Mucosa of gallbladder (tissue), 1 donor: ENCODE results near the gene HIPK3. TPM values are rescaled to one million over a fixed set of nuclear protein-coding genes. Genes with fewer than 3 reads are reported as not detected.

Experiments used
- DNase-seq: peaks from one replicate; pipeline ENCODE4 v3.0.0-alpha.2; 2020; ENCODE audit warnings: low spot score
- total RNA-seq: library from RNA; stranded (reverse); gene quantifications from one replicate; pipeline ENCODE4 v1.2.1, GENCODE V29; 2021
- donor health status: DM: no; HTN: no; CAD: no.

Gene HIPK3
- total RNA-seq, 1 donor from 2014 or later: 105 TPM

DNA sequence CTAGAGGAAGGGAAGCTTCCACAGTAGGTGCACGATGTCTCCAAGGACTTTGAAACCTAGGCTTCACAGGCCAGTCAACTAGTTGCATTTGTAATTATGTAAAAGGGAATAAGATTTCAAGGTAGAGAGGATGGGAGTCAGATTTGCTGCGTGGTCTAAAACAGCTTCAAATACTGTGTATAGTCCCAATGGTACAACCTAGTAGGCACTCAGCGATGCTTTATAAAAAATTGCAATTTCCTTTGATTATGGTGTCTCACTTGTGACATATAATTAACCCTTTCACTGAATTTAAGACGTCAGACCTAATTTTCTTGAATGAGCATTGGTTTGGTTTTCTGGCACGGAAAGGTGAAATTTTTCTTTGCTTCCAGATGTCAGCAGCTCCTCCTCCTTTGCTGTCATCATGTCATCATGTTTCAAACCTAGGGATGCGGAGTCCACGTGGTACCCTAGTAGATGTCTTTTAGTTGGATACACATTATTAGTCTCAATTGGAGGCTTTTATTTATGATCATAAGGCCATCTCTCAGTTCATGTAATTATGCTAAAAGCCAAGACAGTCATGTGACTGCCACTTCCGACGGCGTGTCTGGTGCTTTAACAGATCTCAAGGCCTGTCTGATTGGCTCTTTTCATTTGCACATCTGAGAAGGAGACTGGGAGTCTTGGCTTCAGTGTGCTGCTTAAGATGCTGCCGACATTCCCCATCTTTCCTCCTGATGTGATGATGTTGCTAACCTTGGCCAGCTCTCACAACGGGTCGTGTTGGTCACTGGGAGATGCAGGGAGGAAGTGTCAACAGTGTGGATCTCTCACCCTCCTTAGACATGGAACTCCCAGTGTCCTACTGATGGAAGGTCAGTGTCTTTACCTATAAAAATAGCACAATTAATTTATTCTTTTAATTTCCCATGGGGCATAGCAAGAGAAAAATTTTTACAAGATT, 134.0 kb downstream of the HIPK3 start:
- no peak for DNase-seq

DNA sequence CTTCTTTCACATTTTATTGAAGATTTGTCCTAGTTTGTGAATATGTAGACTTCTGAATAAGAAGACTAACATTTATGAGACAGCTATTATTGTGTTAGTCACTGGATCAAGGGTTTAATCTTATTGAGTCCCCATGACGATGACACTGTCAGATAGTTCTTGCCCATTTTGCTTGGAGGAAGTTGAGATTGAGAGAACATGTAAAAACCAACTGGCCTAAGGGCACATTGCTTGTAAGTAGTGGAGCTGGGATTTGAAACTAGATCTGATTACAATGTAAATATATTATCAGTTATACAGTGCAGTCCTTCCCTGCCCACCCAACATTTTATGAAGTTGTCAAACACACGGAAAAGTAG, 134.7 kb downstream of the HIPK3 start:
- DNase-seq: no peak

DNA sequence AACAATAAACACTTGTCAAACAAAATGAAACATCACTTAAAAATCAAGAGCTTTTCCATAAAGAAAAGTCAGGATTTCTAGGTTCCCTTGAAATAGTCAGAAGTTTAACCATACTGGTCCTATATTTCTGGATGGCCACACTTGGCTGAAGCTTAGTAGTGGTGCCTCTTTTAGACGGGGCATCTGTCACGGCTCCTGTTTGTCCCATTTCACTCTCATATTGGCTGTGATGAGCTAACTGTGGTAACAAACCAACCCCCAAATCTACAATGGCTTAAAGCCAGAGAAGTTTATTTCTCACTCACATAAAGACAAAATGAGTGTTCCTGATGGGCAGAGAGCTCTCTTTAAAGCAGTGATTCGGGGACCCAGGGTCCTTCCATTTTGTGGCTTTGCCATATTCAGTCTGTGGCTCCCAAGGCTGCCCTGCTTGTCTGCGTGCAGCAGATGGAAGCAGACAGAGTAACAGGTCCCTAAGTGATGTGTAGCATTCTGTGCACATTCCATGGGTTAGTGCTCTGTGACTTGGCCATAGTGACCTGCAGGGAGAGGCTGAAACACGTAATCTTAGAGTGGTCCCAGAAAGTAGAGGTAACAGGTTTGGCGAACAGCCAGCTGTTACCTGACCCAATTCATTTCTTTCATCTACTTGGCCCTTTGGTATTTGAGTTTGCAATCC, 137.4 kb downstream of the HIPK3 start:
- DNase-seq: no peak

DNA sequence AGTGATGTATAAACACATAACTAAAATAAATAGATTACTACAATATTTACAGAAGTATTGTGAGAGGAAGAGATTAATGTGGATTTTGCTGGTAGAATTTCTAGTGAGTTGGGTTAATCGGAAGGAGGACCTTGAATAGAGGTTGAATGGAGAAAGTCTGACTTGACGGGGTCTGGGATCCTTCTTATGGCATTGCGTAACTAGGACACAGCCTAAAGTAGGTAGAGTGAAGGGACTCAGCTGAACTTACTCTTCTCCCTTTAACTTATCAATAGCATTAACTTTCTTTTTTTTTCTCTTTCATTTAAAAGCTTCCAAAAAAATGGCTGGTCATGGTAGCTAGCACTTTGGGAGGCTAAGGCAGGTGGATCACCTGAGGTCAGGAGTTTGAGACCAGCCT, 139.2 kb downstream of the HIPK3 start:
- DNase-seq: no peak

DNA sequence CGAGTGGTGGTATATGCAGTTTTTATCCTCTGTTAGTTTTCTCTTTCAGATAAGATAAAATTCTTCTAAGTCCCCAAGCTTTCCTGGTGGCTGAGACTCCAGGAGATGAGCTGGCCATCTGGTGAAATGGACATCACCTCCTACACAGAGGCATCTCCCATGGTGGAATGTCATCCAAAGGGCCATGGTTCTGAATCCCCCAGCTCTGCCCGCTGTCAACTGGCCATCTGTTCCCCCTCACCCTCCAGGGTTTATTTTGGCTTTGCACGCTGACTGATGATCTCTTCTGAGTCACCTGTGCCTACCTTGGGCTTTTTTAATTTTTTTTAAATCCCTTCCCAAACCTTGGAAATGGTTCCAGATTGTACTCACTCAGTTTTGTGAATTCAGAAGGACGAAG, 142.2 kb downstream of the HIPK3 start:
- DNase-seq: no peak

DNA sequence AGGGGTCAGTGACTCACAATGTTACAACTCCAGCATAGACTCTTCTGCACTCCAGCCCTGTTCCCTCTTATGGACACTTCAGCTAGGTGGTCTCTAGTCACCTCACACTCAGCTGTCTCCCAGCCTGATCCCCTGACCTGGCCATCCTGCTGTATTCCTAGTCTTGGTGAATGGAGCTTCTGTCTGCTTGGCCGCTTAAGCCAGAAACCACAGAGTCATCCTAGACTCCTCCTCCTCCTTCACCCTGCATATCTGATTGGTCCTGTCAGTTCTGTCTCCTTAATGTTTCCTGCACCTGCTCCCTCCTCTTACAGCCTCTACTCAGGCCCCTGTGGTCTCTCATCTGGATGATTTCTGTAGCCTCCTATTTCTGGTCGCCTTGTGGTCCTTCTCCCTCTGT, 144.9 kb downstream of the HIPK3 start:
- DNase-seq: no peak

DNA sequence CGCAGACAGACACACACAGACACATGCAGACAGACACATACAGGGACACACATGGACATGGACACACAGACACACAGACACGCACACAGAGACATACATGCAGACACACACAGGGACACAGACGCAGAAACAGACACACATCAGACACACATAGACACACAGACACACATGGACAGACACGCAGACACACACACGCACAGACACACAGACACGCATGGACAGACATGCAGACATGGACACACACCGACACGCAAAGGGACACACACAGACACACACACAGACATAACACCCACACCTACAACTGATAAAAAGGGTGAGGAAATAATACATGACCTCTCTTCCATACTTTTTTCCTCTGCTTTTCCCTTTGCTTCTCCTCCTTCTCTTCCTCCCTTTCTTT, 146.2 kb downstream of the HIPK3 start:
- DNase-seq: no peak

DNA sequence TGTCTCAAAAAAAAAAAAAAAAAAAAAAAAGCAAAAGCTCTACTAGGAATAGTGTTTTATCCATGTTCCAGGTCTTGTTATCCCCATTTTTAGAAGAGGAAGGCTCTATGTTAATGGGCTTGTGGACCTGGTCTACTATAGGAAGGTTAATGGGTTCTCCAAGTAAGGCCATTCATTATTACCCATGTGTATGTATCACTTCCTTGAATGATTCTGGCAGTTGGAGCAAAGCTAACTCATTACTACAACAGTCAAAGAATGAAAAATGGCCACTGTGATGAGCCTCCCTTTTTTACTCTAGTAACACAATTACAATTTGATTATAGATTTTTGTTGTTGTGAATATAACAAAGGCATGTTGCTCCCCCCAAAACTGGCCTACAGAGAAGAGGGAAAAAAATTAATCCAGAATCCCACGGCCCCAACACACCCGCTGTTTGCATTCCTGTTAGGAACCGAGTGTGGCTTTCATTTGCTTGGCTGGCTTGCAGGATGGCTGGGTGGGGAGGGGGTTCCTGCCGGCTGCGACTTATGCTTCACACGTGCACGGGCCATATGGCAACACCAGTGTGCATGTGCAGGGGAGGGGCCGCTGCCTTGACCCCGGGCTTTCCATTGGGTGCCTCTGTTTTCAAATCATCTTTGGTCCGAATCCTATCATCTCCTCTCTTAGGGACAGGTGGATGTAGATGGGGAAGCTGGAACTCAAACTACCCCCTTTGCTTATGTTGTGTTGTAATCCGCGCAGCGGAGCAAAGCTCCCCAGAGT, 148.8 kb downstream of the HIPK3 start:
- DNase-seq: no peak

Other genes with a start within 250 kb of the HIPK3 start
- gene DEPDC7, start 241.5 kb upstream of the HIPK3 start, total RNA-seq: 10.4 TPM
- gene TCP11L1, start 217.8 kb upstream of the HIPK3 start, total RNA-seq: 40.7 TPM
- 21.4 TPM for gene CSTF3, start 95.9 kb upstream of the HIPK3 start, total RNA-seq
- 0.14 TPM for gene KIAA1549L, start 118.7 kb downstream of the HIPK3 start, total RNA-seq